ENCODE results near the gene LHPP.
A peak's percentile ranks its signal among the peaks of the same experiment; 100 is the strongest.
"Not testable (repeated sequence)": the region's sequence is repeated elsewhere in the genome, so short reads cannot be mapped to it uniquely, and the experiment has no call there.

The LHPP gene

DNA sequence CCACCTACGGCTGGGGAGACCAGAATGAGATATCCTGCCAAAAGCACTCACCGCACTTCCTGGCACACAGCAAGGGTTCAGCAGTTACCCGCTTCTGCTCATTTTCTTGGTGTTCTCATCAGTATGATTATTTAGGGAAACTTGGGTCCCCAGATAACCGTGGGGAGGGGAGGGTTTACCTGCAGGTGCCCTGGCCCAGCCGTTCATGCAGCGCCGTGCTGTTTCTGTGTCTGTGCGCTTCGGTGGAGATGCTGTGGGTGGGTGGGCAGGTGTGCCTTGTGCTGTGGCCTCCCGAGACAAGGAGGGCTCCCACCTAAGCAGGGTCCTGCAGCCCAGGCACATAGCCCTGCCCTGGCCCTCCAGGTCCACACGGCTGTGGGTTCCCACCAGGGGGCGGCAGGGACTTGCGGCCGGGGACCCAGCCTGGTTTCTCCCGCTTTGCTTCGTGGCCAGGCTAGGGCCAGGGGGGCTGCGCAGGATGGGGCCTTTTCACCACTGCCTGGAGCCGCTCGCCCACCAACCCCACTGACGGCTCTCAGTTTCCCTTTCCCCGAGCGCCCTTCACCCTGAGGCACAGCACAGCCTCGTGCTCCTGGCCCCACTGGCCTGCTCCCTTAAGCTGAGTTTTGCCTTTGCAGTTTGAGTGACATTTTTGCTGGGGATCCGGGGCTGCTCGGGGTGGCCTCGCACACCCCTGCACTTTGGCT lies 78.5 kb downstream of the LHPP start:
- peak; percentile 32 for DNase-seq

DNA sequence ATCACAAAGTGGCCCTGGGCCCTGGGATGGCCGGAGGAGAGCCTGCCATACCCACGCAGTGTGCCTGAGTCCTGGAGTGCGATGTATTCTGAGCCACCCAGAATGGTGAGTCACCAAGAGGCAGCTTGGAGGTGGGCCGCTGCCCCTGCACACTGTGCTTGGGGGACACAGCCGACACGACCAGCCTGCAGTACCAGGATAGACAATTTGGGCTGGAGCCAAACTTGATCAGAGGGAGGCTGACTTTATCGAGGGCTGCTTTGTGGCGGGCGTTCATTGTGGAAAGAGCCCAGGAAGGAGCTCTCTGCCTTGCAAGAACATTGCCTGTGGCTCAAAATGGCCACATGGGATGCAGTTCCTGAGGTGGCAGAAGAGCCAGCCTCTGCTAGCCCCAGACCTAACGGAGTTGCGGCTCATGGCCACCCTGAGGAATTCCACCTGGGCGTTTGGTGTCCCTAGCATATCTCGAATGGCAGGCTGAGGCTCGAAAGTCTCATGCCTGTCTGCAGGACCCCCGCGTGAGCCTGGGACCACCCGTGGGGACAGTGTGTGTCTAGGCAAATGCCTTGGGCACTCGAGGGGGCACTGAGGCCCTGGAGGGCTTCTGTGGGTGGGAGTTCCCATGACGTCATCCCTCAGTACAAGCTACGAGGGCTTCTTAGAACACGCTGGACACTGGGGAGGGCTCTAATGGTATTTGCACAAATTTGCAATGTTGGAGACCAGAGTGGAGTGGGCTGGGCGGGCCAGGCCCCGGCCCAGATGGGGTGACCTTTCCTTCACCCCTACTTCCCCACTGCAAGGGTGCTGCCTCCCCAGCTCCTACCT lies 79.7 kb downstream of the LHPP start:
- DNase-seq, result no peak

DNA sequence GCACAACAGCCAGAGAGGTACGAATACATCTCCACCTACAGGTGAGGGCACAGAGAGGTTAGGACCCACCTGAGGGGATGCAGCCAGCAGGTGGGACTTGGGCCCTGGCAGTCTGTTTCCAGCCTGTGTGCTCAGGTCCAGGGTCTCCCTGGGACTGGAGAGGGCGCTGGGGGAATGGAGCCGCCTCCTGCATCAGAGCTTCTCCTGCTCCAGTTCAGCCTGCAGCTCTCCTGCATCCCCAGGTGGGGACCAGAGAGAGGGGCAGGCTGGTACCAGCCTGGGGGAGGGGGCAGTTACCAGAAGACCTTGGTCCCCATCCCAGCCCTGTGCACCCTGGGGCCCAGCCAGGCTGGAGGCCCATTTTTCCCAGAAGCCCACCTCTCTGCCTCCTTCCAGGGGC lies 80.7 kb downstream of the LHPP start:
- no peak for DNase-seq

DNA sequence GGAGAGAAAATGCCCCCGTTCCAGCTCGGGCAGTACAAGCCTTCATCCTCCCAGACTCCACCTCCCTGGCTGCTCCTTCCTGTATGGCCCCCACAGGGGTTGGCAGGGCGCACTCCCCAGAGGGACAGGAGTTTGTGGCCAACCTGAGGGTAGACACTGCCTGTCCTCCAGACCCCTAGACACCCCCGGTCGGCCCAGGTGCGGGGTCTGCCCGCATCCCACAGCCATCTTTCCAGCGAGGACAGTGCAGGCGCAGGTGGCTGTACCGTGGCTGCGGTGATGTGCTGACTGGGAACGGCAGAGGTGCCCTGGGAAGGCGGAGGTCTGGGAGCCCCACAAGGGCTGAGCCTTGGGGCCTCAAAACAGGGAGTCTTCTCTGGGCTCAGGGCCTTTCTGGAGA lies 81.5 kb downstream of the LHPP start:
- no peak for DNase-seq

DNA sequence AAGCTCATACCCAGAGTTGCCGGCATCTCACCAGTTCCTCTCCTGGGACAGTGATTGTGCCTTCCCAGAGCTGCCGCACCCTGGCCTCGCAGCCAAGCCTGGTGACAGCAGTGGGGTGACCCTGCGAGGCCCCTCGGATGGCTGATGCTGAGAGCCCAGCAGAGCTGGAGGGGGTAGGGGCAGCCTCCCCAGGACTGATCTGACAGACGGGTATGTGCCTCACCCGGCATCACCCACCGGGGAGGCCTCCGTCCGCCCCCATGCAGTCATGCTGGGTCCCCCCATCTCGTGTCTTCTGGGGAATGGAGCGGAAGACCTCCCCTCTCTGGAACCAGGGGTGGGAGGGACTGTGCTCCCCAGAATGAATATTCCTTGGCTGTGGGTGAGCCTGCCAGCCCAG lies 82.3 kb downstream of the LHPP start:
- no peak for DNase-seq

DNA sequence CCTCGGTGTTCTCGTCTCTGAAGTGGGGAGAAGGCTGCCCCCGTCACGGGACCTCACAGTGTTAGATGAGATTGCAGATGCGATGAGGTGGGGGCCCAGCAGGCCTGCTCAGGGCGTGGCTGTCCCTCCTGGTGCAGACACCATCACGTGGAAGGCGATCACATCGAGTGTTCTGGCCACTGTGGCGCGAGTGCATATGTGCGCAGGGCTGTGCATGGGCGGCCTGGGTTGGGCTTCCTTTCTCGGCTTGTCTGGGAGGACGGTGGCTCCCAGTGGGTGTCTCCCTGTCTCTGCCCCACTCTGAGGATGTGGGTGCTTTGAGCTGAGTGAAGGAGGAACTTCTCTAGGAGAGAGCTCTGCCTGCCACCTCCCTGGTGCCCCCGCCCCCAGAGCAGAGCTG lies 83.1 kb downstream of the LHPP start:
- no peak for DNase-seq

DNA sequence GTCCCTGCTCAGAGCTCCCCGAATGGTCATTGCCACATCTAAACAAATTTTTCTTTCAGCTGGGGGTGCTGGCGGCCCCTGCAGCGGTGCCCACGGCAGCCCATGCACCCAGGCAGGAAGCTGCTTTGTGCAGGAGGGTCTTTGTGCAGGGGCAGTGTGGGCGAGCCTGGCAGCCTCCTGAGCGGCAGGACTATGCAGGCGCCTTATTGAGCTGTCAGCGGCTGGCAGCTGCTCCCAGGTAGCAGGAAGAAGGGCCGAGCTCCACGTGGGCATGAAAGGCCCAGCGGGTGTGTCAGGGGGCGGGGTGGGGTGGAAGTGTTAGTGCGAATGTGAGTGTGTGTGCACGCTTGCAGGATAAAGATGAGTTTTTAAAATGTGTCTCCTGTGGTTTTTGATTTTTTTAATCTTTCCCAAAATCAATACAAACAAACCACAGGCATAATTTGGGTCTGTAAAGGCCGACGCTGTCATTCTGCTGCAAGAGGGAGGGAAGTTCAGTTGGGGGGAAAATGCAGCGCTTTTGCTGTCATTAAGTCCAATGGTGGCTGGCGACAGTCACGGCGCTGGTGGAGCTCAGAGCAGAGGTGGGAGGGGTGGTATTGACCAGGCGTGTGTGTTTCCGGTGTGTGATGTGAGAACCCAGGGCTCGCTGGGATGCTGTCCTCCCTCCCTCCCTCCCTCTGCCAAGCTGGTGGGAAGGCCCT lies 83.9 kb downstream of the LHPP start:
- DNase-seq, result no peak

DNA sequence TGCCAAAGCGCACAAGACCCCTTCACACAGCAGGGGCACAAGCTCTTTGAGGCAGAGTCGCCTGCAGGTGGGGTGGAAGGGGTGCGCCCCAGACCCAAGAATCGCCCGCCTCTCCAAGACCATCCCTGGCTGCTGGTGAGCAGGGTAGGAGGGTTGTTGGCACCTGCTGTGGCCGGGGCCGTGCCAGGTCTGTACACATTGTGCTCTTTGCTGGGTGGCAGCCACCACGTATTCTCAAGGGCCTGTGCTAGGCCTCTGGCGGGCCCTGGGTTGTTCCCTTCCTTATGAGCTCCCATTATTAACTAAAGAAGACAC lies 84.4 kb downstream of the LHPP start:
- DNase-seq, result no peak

DNA sequence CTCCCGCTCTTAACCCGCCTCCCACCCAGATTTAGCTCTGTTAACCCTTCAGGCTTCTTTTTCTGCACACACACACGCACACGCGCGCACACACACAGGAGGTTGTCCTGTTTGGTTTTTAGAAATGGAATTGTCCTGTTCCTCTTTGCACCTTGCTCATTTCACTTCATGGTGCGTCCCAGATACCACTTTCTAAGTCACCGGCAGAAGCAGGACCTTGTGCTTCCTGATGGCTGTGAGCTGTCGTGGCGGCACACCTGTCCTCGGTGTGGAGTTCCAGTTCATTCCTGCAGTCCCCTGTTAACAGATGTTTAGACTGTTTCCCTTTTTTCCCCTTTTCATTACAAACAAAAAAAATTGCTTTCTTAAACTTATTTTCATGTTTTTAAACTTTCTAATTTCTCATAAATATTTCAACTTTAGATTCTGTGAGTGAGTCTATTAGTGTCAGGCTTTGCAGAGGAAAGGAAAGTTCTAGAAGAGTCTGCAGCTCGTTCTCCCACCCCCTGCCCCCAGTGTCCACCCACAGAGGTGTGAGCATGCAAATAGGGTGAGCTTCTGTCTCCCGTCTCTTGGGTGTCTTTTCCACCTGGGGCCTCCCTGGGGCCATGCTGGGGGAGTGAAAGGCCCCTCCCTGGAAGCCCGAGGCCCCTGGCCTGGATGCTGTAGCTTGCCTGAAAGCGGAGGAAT lies 85.5 kb downstream of the LHPP start:
- DNase-seq, result no peak

DNA sequence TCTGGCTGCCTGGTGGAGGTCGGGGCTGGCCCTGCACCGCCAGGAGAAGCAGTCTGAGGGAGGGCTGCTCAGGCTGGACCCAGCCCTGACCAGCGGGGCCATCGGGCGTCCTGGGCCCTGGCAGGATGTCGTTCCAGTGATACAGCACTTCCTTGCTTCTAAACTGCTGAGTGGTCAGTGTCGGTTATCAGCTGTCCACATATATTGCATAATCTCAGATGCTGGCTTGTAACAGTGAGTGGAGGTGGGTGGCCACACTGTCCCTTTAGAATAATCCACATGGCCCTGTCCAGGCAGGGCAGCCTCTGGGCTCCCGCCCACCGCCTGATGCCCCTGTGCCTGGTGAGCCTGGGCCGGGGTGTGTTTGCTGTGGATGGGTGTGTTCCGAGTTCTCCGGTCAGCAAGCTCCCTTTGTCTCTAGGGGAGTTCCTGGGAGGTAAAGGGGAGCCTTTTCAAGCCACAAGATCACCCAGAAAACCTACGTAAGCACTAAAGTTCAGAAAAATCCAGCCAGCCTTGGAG lies 86.1 kb downstream of the LHPP start:
- no peak for DNase-seq

DNA sequence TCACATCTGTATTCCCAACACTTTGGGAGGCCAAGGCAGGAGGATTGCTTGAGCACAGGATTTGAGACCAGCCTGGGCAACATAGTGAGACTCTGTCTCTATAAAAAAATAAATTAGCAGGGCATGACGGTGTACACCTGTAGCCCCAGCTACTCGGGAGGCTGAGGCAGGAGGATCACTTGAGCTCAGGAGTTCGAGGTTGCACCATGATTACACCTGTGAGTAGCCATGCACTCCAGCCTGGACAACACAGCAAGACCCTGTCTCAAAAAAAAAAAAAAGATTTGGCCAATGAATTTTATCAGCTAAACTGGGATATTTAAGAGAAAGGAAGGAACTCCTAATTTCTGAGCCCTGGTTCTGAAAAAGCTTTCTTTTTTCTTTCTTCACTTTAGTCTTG lies 87.5 kb downstream of the LHPP start:
- not testable (repeated sequence) for DNase-seq

DNA sequence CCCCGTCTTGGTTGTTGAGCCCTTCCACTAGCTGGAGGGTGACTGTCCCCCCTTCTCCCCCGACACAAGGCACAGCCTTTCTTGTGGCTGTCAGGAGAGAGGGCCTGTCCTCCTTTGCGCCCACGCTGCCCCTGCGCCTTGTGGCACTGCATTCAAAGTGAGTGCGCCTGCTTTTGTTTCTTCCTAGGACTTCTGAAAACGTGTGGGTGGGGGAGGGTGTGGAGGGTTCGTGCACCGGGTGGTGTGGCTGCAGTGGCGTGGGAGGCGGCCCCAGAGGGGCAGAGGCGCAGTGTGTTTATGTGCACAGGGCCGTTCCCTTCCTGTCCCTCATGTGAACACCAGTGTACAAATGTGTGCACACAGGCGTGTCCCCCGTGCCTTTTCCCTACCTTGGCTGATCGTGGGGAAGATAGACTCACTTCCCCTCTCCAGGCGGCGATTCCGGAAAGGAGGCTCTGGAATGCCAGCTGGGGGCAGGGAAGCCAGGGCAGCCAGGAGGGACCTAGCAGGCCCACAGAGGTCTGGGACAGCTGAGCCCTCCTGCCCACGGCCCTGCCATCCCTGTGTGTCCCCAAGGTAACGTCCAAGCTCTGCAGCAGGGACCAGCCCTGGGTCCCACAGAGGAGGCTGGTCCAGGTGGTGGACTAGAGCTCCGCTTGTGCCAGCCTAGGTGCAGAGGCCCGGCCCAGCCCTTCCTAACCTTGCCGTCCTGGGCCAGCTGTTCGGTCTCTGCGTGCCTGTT lies 88.8 kb downstream of the LHPP start:
- DNase-seq, result no peak

DNA sequence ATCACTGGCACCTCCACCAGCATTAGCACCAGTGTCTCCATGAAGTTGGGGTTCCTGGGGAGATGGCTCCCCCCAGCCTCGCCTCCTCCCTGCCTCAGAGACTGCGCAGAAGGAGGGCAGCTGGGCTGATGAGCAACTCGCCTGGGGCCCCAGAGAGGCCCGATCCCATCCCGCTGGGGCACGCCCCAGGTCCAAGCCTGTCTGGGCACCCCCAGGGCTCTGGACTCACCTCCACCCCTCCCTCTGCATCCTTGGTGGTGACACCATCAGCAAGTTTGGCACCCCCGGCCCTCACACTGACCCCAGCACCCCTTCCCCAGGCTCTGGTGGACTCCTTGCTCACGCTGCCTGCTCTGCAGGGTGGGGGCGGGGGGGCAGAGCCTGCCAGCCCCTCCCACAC lies 89.5 kb downstream of the LHPP start:
- no peak for DNase-seq

DNA sequence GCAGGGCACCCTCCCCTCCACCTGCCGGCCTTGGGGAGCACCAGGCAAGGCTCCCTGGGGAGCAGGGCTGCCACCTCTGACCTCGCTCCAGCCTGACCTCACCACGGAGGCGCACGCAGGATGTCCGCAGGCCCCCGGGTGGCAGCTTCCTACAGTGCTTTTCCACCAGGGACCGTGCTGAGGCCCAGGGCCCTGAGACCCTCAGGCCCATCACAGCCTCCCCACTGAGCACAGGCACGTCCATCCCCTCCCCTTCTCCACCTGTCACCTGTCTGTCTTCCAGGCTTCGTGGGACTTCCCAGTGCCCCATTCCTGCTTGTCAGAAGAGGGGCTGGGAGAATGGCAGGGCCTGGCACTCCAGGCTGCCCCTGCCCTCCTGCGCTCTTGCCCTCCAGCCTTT lies 90.1 kb downstream of the LHPP start:
- DNase-seq, result no peak

DNA sequence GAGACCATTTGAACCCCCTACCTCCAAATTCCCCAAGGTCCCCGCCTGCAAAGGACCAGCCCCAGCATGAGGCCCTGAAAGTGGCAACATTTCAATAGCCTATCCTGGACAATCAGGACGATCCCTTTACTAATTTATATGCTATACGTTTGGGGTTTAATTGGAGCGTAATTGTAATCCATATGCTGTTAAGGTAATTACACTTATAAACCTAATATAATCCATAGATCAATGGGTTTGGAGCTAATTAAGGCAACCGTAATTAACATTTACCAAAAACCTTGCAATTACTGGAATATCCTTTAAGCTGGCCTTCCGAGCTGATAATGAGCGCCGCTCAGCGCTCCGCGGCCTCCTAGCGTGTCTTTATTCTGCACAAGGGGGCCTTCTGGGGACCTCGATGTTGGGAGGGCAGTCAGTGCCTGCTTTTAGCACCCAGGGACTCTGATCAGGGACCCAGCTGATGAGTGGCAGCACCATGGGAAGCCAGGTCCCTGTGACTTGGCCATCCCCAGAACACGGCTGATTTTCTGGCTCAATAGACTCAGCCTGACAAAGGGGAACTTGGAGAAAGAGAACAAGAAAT lies 91.2 kb downstream of the LHPP start:
- no peak for DNase-seq

DNA sequence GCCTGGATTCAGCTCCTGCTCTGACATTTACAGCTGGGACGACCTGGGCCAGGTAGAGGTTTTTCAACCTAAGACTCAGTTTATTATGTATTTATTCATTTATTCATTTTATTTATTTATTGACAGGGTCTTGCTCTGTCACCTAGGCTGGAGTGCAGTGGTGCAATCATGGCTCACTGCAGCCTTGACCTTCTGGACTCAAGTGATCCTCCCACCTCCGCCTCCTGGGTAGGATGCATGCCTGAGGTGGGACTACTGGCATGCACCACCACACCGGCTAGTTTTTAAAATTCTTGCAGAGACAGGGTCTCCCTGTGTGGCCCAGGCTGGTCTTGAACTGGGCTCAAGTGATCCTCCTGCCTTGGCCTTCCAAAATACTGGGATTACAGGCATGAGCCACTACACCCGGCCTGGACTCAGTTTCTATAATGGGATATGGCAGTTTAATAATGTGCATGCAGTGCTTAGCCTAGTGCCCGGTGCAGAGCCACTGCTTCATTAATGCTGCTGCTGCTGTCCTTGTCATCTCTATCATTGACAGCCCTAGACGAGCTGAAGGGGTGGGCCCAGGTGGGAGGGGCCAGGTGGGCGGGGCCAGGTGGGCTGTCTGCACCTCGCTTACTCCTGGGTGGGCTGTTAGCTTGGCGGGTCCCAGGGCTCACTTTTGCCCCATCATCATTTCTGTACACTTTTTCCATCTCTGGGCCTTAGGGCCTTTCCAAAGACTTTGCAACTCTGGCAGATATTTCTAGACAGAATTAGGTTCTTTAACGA lies 92.6 kb downstream of the LHPP start:
- DNase-seq, result no peak

DNA sequence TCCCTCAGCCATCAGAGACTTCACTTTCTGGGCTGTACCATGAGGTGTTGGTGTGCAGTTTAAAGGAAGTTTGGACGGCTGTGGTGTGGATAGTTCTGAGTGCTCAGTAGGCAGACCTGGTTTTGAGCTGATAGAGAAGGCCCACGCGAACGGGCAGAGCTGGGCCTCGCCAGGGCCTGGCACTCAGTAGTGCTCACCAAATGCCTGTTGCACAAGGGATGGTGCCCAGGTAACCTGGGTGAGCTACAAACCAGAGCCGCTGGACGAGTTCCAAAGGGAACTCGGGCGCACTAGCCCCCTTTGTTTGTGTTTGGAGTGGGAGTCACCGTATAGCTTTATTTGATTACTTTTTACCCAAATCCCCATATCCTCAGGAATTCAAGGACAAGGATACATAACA lies 95.5 kb downstream of the LHPP start:
- DNase-seq, result no peak

DNA sequence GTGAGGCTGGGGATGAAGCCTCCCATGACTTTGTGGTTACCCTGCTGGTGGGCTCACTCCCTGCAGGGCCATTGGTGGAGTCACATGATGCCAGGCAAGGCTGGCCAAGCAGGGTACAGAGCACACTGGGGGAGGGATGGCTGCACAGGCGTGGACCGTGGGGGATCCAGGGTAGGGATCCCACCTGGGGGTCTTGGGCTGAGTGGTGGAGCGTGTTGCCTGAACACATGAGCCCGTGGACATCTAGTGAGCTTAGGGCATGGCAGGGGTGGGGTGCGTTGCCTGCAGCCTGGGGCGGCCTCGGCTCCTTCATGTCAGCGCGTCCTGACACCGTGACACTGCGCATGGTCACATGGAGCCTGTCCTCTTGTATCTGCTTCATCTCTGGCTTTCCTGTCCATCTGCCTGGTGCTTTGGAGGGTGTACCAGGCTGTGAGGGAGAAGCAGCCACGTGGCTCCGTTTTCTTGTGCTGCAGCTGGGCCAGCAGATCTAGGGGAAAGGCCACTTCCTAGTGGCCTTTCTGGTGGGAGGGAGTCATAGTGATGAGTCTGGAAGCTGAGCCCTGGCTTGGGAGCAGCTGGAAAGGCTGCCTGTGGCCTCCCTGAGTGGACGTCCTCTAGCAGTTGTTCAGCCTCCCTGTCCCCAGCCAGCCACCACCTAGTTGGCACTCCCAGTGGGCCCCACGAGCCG lies 96.2 kb downstream of the LHPP start:
- DNase-seq, result no peak

DNA sequence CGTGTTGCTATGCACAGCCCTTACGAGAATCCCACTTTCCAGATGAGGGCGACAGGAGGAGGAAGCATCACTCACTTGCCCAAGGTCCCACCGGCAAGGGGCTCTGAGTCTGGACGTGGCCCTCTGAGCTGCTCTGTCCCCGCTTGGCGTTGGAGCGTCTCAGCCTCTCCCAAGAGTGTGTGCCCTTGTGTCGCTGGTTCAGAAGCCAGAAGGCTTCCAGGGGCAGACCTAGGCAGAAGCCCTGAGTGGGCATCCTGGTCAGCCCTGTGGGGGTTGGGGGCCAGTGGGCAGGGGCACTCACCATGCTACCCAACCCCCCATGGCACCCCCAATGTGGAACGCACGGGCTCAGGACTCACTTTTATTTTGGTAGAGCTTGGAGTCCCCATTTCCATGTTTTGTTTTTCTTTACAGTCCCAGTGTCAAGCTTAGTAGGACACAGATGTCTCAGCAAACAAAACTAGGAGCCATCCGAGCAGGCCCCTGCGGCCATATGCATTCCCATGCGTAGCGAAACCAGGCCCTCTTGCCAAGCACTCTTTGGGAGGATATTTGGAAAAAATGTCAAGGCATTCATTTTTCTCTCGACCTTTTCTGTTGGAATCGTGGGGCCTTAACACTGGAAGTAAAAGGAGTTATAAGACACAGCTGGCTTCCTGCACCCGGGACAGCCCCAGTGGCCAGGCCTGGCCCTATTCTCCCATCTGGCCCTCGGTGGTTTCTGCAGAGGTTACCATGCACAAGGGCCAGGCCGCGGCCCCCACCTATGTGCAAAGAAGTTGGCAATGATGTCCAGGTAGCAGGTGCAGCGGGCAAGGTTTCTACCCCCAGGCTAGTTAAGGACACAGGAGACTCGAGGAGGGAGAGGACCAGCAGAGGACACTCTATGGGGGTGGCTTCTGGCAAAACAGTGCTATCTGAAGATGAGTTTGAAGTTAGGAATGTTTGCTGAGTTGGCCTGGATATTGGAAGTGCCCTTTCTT lies 97.0 kb downstream of the LHPP start:
- no peak for DNase-seq

Data from activated gamma-delta T cell (primary cell).